GM21423 (cell line): ENCODE results near the gene NEDD9.
A peak's percentile ranks its signal among the peaks of the same experiment; 100 is the strongest.

Experiments
- ATAC-seq: cut with Tn5 transposase; IDR thresholded peaks from one replicate; pipeline ENCODE4 v1.9.1; 2021; ENCODE audit warnings: mild to moderate bottlenecking, moderate library complexity; ENCODE audit not compliant: unreplicated experiment

Gene NEDD9, protein sequence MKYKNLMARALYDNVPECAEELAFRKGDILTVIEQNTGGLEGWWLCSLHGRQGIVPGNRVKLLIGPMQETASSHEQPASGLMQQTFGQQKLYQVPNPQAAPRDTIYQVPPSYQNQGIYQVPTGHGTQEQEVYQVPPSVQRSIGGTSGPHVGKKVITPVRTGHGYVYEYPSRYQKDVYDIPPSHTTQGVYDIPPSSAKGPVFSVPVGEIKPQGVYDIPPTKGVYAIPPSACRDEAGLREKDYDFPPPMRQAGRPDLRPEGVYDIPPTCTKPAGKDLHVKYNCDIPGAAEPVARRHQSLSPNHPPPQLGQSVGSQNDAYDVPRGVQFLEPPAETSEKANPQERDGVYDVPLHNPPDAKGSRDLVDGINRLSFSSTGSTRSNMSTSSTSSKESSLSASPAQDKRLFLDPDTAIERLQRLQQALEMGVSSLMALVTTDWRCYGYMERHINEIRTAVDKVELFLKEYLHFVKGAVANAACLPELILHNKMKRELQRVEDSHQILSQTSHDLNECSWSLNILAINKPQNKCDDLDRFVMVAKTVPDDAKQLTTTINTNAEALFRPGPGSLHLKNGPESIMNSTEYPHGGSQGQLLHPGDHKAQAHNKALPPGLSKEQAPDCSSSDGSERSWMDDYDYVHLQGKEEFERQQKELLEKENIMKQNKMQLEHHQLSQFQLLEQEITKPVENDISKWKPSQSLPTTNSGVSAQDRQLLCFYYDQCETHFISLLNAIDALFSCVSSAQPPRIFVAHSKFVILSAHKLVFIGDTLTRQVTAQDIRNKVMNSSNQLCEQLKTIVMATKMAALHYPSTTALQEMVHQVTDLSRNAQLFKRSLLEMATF

DNA sequence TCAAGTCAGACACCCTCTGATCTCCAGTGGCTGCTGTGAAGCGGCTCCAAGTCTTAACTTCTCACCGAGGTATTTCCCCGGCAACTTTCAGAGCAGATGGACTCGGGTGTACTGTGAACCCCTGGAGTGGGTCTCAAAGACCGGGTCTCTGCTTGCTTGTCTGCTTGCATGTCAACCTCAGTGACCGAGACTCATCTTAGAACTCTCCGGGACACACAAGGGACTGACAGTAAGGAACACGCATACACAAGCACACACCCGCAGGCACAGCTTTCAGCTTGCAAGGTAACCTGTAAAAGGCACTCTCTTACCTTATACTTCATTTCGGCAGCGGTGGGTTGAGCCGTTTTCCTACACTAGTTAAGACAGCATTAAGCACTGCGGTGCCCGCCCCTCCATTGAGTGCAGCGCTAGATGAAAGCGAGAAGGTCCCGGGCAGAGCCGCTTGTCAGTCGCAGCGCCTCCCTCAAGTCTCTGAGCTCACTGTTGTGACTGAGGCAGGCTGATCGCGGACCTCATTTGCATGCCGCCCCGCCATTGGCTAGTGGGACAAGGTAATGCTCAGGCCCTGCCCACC lies at the start of gene NEDD9:
NEDD9 (minus strand) TSS at position 476 of the 577 bp plus-strand sequence; CDS start at position 323, 153 bp downstream.
- ATAC-seq, result peak; percentile 98

DNA sequence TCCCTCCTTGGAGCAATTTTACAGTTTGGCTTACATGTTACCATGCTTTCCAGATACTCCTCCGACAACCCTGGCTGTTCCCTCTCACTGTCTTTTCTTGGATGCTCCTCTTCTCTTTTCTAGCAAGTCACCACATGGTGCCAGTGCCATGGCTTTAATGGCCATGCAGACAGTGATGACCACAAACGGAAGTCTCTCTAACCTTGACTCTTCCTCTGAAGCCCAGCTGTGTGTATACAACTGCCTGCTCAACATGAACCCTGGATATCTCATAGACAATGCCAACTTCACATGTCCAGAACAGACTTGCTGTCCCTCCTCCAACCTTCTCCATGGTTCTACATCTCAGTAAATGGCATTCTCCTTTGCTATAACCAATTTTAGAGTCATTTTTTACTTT lies 49.8 kb upstream of the NEDD9 start:
- no peak for ATAC-seq

DNA sequence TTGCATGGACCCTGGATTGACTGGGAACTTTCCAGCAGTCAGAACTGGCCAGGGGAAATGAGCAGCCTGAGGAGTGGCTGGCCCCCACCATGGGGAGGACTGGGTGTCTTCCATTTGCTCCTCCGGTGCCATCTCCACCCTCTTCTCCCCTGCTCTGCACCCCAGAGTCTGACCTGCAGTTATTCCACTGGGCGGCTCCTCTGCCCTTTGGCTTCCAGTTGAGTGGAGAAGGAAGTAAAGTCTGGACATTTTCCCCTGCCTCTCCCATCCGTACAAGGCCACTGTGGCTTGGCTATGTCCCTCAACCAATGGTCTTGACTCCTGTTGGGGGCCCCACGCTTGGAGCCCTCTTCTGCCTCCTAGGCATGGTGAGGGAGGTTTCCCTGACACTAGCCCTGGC lies 47.9 kb upstream of the NEDD9 start:
- ATAC-seq, result no peak

DNA sequence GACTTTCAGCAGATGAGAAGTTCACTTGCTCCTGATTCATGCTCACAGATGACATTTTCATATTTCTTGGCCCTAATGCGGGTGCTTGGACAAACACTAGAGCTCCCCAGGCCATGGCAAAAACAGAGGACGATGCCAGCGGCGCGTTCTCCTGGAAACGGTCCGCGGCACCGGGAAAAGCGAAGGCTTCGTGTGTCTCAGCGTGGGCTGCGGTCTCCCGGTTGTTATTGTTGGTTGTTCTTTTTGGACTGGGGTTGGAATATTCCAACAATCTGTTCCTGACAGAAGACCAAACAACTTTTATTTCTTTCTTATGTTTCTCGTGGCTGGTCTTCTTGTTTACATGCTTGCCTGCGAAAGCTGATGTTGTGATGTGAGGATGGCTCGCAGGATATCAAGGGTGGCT lies 46.8 kb upstream of the NEDD9 start:
- no peak for ATAC-seq

DNA sequence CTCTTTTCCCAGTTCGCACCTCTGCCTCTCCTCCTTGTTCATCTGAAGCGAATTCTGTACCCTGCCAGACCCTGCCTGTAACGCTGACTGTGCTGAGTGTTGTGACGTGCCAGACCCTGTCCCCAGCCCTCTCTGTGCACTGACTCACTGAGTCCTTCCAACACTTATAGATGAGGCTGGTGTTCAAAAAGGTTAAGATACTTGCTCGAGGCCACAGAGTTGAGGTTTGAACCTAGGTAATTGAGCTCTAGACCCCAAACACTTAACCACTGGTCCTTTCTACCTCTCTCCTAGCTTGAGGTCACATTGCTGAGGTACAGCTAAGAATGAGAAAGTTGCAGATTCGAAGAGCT lies 45.7 kb upstream of the NEDD9 start:
- ATAC-seq, result no peak

DNA sequence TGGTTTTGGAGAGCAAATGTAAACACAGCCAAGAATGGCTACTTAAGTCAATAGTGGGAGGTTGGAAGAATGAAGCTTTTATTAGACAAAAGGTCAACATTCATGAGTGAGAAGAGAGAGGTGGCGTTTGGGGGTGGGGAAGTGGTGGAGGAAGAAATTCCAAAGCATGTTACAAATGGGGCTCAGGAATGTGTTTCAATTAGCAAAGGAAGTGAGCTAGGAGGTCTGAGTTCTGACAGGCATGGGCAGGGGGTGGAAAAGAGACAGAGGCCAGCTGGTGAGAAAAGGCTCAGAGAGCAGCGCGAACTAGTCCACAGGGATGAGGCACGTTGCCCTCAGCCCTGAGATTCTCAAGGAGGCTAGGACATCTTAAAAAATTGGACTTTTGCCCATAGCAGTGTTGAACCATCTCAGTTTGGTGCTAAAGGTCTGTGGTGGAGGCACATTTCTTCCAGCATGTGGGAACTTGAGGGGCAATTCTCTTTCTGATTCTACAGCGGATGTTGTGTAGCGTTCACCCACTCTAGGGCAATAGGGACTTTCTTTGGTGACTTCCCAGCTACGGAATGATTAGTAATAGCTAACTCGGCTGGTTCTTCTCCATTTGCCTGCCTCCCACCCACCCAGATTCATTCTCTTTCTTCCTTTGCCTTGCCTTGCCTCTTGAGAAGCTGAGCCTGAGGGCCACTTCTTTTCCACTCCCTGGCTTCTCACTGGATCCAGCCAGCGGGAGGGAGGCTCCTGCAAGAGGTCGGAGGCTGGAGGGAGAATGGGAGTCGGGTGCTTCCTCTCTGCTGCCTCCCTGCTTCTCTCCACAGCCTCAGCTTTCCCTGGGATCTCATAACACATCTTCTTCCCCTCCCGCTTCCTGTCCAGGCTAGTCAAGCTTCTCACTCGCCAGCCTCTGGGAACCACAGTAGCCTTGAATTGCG lies 45.1 kb upstream of the NEDD9 start:
- no peak for ATAC-seq

DNA sequence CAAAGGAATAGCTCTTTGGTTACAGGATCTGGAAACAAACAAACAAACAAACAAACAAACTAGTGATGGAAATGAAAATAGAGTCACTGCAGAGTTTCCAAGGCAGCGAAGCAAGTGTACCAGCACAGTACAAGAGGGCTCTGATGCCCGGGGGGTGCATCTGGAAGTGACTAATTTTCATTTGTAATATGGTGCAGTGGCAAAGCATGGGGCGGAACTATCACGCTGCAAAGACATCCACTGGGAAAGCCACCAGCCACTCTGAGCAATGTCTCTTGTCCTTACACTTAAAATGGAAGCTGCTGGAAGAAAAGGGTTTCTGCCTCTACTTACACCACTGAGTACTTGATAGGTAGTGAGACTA lies 44.4 kb upstream of the NEDD9 start:
- no peak for ATAC-seq

DNA sequence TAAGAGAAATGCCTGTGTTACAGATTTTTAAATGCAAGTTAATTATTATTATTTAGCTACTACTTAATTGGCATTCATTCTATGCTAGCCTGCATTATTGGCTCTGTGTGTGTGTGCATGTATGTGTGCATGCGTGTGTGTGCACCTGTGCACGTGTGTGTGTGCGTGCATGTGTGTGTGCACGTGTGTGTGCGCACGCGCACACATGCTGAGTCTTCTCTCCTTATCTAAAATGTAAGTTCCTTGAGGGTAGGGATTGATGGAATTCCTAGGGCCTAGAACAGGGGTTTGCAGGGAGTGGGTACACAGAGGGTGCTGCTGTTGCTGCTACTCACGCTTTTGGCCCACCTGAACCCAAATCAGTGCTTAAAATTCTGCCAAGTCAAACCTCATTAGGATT lies 43.8 kb upstream of the NEDD9 start:
- ATAC-seq, result no peak

DNA sequence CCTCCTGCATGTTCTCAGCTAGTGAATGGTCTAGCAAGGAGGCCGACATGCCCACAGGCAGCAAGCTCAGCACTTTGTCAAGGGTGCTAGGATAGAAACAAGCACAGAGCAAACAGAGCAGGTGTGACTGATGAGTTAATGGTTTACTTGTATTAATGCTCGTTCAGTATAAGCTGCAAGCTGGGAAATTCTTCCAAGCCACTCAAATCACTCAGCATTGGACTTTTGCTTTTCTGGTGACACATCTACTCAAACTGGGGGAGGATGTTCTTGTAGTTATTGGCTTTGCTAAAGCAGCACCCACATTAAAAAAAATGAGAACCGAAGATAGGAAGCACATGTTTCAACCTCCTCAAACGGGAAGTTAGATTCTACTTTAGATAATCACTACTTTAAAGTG lies 43.1 kb upstream of the NEDD9 start:
- ATAC-seq, result peak; percentile 83

DNA sequence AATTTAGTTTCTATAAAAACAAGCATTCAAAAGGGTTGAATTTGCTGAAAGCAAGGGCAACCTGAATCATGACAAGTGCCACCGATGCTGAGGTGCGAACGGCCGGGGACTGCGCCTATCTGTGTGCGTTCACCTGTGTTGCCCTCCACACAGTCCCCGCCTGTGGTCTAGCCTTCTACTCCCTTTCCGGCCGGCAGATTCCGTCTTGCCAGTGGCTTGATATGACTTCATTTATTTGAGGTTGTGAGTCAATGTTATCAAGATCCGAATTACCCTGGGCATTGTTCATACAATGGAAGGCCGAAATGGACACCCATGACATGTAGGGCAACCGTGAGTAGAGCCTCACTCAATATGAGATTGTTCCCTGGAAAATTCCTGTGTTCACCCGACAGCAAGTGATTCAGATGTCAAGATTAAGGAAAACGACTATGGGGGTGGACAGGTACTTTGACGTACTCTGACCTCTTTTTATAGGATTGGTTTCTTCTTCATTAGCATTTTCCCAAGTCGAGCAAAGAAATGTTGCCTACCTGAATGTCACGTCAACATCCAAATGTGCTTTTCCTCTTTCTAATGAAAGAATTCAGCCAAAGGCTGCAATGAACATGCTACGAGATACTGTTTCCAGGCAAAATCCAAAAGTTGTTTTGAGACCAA lies 41.1 kb upstream of the NEDD9 start:
- ATAC-seq, result no peak

DNA sequence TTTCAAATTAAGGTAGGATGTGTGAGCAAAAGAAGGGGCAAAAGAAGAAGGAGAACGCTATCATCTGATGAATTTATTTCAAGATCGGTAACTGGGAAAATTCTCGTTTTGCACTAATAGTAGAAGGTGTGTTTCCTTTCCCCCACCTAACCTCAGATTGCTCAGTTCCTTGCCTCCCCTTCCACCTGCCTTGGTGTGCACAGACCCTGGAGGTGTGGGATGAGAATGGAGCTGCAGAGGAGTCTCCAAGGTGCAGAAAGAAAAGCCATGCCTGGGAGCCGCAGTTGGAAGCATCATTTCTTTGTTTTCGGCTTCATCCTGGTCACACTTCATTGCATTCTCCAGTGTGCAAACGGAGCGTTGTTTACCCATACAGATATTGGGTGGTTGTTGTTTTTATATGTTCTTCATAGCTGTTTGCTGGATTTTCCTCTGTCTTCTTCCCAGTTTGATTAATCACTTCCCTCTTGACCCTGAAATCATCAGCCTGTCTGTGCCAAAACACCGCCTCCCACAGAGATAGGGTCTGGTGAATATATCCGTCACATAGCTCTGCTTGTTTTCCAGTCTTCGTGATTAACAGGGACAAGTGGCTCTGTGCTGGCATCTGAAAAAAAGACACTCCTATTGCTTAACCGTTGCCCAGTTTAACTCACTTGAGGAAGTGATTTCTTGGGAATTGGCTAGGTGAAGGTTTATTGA lies 40.2 kb upstream of the NEDD9 start:
- ATAC-seq, result no peak

DNA sequence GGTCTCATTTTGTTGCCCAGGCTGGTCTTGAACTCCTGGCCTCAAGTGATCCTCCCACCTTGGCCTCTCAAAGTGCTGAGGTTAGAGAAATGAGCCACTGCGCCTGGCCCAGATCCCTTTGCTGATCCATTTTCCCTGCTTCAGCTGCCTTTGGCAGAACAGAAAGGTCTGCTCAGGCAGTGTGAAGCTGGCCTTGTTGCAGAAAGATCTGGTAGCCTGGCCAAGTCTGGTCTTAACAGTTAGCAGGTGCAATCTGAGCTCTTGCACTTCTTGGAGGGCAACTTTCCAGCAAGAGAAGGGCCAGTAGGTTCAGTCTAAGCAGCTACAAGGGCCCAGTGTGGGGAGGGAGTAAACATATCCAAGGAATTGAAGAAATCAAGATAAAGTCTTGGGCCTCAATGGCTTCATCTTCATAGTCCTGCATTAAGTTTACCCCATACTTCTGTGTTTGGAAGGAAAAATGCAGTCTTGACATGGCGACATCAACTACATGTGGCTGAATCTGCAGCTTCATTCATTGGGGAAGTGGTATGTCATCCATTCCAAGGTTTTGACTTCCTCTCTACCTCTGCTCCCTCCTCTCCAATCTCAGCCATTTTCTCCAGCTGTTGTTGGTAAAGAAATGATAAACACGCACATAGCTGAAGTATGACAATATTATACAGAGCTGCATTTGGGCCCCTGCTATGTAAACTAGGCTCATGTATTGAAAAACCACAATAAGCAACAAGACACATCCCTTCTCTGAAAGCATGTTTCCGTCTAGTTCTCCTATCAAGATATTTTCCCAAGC lies 39.0 kb upstream of the NEDD9 start:
- no peak for ATAC-seq

DNA sequence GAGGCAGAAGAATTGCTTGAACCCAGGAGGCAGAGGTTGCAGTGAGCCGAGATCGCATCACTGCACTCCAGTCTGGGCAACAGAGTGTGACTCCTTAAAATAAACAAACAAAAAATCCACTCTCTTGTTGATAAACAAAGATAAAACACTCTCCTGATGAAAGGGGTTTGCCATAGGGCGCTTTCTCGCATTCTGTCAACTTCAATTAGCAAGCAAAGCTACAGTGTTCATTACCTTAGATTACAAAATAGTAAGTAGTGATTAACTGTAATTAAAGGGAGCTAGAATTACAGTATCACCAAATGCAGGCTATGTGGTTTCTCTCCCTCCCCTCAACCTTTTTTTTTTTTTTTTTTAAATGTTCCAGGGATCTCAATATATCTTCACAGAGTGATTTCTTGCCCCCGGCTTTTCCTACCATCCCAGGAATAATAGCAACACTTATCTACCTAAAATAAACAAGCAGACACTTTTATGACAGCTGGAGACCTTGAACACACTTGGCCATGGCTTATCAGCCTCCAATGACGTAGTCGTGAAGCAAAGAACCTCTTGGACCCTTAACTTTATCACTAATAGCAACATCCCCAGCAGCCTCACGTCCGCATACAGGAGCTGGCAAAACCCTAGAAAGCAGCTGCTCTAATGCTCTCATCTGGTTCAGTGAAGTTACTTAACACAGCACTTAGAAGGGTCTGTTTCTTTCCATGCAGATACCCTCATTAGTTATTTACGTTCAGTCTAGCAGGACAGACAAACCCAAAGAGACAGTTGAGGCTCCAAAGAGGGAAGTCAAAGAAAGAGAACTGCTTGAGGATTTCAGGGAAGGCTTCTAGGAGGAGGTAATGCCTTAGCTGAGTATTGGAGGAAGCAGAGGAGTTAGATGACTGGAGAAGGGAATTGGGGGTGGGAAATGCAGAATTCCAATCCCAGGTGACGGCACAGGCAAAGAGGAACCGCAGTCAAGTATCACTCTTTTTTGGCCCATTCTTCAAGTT lies 37.9 kb upstream of the NEDD9 start:
- no peak for ATAC-seq

DNA sequence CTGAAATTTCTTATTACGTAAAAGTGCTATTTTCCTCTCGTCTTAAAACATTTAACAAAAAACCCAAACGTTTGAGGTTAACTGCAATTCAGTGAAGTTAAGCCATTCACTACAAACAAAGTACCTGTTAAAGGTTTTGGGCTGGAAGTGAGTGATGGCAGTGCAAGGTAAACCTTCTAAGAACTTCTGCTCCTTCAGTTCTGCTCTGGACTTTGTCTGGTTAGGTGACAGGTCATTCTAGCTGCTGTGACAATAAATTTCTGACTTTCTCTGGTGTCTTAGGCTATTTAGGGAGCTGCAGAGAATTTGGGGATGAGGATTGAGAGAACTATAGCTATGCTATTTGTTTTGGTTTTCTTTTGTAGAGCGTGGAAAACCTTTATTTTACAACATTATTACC lies 36.5 kb upstream of the NEDD9 start:
- no peak for ATAC-seq

DNA sequence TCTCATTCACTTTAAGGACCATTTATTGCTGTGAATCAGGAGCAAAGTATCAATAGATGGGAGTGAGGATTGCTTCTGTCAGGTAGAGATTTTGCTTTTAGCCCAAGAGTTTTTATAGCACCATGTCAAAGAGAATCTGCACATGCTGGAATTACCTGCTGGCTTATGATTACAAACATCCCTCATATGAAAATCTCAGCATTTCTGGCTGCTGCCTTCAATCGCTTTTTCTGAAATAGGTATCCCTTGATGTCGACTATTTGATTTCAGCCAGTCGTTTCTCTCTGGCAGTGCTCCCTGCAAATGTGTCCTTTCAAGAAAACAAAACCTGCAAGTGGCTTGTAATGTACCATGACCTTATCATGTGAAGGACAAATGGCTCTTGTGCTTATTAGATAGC lies 34.5 kb upstream of the NEDD9 start:
- ATAC-seq, result no peak

DNA sequence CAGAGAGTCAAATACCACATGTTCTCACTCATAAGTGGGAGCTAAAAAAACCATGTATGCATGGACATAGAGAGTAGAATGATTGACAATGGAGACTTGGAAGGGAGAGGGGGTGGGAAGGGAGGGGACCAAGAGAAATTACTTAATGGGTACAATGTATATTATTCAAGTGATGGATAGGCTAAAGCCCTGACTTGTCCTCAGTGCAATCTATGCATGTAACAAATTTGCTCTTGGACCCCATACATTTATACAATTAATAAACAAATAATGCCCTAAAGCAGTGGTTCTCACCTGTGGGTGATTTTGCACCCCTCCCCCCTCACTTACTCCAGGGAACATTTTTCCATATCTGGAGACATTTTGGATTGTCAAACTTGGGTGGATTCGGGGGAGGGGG lies 33.5 kb upstream of the NEDD9 start:
- ATAC-seq, result no peak

DNA sequence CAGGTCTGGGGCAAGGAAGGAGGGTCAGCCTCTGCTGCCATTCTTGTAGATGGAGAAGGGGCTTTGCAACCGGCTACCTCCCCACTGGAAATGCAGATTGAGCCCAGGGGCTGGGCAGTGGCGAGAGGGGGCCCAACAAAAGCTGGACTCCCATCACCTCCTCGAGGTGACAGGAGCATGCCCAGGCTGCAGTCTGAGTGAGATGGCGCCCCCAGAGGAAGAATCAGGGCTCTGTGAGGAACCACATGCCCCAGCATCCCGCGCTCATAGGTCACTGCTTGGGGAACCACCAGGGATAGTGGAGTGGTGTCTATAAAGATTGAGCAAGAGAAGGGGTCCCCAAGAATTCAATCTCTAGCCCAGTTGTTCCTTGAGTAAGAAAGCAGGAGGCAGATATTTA lies 31.6 kb upstream of the NEDD9 start:
- no peak for ATAC-seq

DNA sequence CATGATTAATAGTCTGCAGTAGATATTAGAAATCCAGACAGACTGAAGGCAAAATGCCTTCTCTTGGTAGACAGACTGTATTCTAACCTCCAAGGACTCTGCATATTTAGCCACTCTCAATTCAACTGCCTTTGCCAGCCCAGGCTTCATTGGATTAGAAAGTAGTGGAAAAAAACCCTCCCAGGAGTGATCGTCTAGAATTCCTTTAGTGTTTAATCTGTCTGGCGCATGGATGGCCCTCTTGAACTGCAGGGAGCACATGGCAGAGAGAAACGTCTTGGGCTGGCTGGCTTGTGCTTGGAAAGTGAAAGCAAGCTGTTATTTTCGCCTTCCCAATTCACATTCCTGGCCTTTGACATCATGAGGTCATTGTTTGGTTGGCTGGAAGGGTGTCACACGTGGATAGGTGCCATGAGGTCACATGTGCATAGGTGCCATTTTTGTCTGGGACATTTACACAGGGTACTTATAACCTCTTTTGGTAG lies 30.9 kb upstream of the NEDD9 start:
- ATAC-seq, result no peak
